OCI-LY7 (cell line): ENCODE measurements around the gene PDXK.

Experiments
- CTCF ChIP-seq: fragments of 200-600 bp; sonication (generic); conservative IDR thresholded peaks from 2 replicates; pipeline ENCODE4 v1.5.1; 2014; ENCODE audit warnings: mild to moderate bottlenecking, antibody characterized with exemption, low read length, moderate library complexity, mixed read lengths
- EZH2phosphoT487 ChIP-seq: fragments of 200-600 bp; sonication (generic); IDR thresholded peaks from 2 replicates; pipeline ENCODE4 v1.6.1; 2018; ENCODE audit warnings: low read depth, borderline replicate concordance, mild to moderate bottlenecking, mixed run types, antibody characterized with exemption, low read length, moderate library complexity, mixed read lengths

GRCh38 chr21:43790010-43790524 is 71.1 kb downstream of the PDXK start:
- no peak for TF ChIP-seq CTCF
- TF ChIP-seq EZH2phosphoT487, result no peak
